Iris pigment epithelial cell (primary cell): ENCODE data around the gene FOCAD.
A peak's percentile ranks its signal among the peaks of the same experiment; 100 is the strongest.

Experiments used
- DNase-seq: peaks from one replicate; pipeline ENCODE4 v3.0.0-alpha.2; 2011; ENCODE audit warnings: low read depth

The FOCAD gene

GRCh38 chr9:20734275-20734674 is 50.2 kb downstream of the FOCAD start:
- DNase-seq = no peak

GRCh38 chr9:20740304-20740703 is 56.2 kb downstream of the FOCAD start:
- no peak for DNase-seq

GRCh38 chr9:20740929-20741582 is 57.0 kb downstream of the FOCAD start:
- no peak for DNase-seq

- DNase-seq = no peak
Observed at GRCh38 chr9:20742833-20743232, 58.8 kb downstream of the FOCAD start.

- no peak for DNase-seq
Observed at GRCh38 chr9:20744036-20744630, 60.1 kb downstream of the FOCAD start.

- no peak for DNase-seq
Observed at GRCh38 chr9:20746967-20747366, 62.9 kb downstream of the FOCAD start.

GRCh38 chr9:20749496-20750198 is 65.6 kb downstream of the FOCAD start:
- DNase-seq = no peak

- DNase-seq = peak; percentile 47
Observed at GRCh38 chr9:20753761-20754160, 69.7 kb downstream of the FOCAD start.

GRCh38 chr9:20754556-20754955 is 70.5 kb downstream of the FOCAD start:
- peak; percentile 35 for DNase-seq

- no peak for DNase-seq
Observed at GRCh38 chr9:20760246-20760891, 76.3 kb downstream of the FOCAD start.

GRCh38 chr9:20770947-20771346 is 86.9 kb downstream of the FOCAD start:
- DNase-seq = no peak

- no peak for DNase-seq
Observed at GRCh38 chr9:20771729-20772128, 87.7 kb downstream of the FOCAD start.

- no peak for DNase-seq
Observed at GRCh38 chr9:20775683-20776082, 91.6 kb downstream of the FOCAD start.

GRCh38 chr9:20781092-20781491 is 97.0 kb downstream of the FOCAD start:
- peak; percentile 20 for DNase-seq

- no peak for DNase-seq
Observed at GRCh38 chr9:20782289-20782688, 98.2 kb downstream of the FOCAD start.

- no peak for DNase-seq
Observed at GRCh38 chr9:20783057-20784038, 99.3 kb downstream of the FOCAD start.

- no peak for DNase-seq
Observed at GRCh38 chr9:20784196-20784595, 100.1 kb downstream of the FOCAD start.

GRCh38 chr9:20786807-20787206 is 102.7 kb downstream of the FOCAD start:
- no peak for DNase-seq

- peak; percentile 44 for DNase-seq
Observed at GRCh38 chr9:20788526-20789451, 104.7 kb downstream of the FOCAD start.

GRCh38 chr9:20790721-20791120 is 106.7 kb downstream of the FOCAD start:
- DNase-seq = peak; percentile 9

GRCh38 chr9:20791682-20792081 is 107.6 kb downstream of the FOCAD start:
- DNase-seq = no peak
